Measurements from ENCODE around the gene CCDC158. TPM values are rescaled to one million over a fixed set of nuclear protein-coding genes. Genes with fewer than 3 reads are reported as not detected.
"Not testable (repeated sequence)": the region's sequence is repeated elsewhere in the genome, so short reads cannot be mapped to it uniquely, and the experiment has no call there.

Gene CCDC158
- polyA plus RNA-seq, 2 of the 4 experiments (the other 2 are of a cell fraction) = 0.06 TPM; not detected in 1

GRCh38 chr4:76457885-76458284 is 36.9 kb upstream of the CCDC158 start:
- ChIA-PET POLR2A (no interaction called here), CTCF (interaction anchor here (0.6 kb wide), 1 partner anchor 36 kb away, joined by 3 read pairs; no protein-coding TSS in a partner anchor)
- Histone ChIP-seq H3K4me1 (no peaks in the 10 kb centered on the region), H3K4me3 (no peak overlapping the region), H3K4me2 (no peak overlapping the region), H3K9me3 (no peaks in the 10 kb centered on the region), H3K27ac (no peak overlapping the region)
- WGBS (ENCODE audit: missing lambda C conversion rate) = 75% methylated on average over 6 of the region's 7 CpGs
- FAIRE-seq (no peak), ATAC-seq (no peak), DNase-seq (ENCODE audit: low read depth in 1 of 2, low spot score in 1 of 2) (no peak)
- TF ChIP-seq RAD21 (conservative IDR thresholded peaks at IDR 0.05 in 1 of 2, IDR thresholded peaks at IDR 0.05 in 1 of 2) (no peak), SMC3 (IDR thresholded peaks at IDR 0.05) (no peak), BCL3 (IDR thresholded peaks at IDR 0.05) (no peak), NR3C1 (IDR thresholded peaks at IDR 0.05) (no peak), CHD4 (IDR thresholded peaks at IDR 0.05; ENCODE audit: borderline replicate concordance) (no peak), PHF8 (IDR thresholded peaks at IDR 0.05; ENCODE audit: borderline replicate concordance, low read depth) (no peak)

GRCh38 chr4:76454073-76454472 is 33.1 kb upstream of the CCDC158 start:
- FAIRE-seq; H3K9me3 ChIP-seq; H3K27ac ChIP-seq; H3K4me3 ChIP-seq; DNase-seq (ENCODE audit: low read depth in 1 of 2, low spot score in 1 of 2); H3K4me1 ChIP-seq; ATAC-seq; CTCF ChIA-PET; H3K4me2 ChIP-seq; POLR2A ChIA-PET: not testable (repeated sequence)
- WGBS (ENCODE audit: missing lambda C conversion rate) = 63% methylated on average over 6 of the region's 6 CpGs

- DNase-seq (ENCODE audit: low read depth in 1 of 2, low spot score in 1 of 2) = no peak
- no peak for TF ChIP-seq NR3C1 (IDR thresholded peaks at IDR 0.05)
- no peak for TF ChIP-seq POLR2A (IDR thresholded peaks at IDR 0.05; ENCODE audit: low read length)
- TF ChIP-seq HOXB5 (CRISPR knock-in tag; IDR thresholded peaks at IDR 0.05) = no peak
- TF ChIP-seq TP53 (CRISPR knock-in tag; IDR thresholded peaks at IDR 0.05) = no peak
- no peak for TF ChIP-seq CBX2 (IDR thresholded peaks at IDR 0.05; ENCODE audit: borderline replicate concordance, low read depth)
- TF ChIP-seq PBX3 (IDR thresholded peaks at IDR 0.05) = no peak
- no peak for TF ChIP-seq CBX8 (IDR thresholded peaks at IDR 0.05)
- no peak for TF ChIP-seq GATA3 (IDR thresholded peaks at IDR 0.05; ENCODE audit: borderline replicate concordance)
- no peak for TF ChIP-seq ESRRA (IDR thresholded peaks at IDR 0.05; ENCODE audit: borderline replicate concordance, low read length)
- no peak for TF ChIP-seq ZC3H11A (IDR thresholded peaks at IDR 0.05)
- TF ChIP-seq ZNF302 (CRISPR knock-in tag; IDR thresholded peaks at IDR 0.05) = no peak
- TF ChIP-seq HOXA7 (CRISPR knock-in tag; IDR thresholded peaks at IDR 0.05) = no peak
- CTCF ChIA-PET = no interaction called here
- Histone ChIP-seq H3K4me1 (no peaks in the 10 kb centered on the region), H3K27ac (no peak overlapping the region), H3K4me2 (no peak overlapping the region), H3K4me3 (no peak overlapping the region), H3K9me3 (no peaks in the 10 kb centered on the region)
- FAIRE-seq = no peak
- POLR2A ChIA-PET = no interaction called here
- ATAC-seq = no peak
- WGBS (ENCODE audit: missing lambda C conversion rate) = 24% methylated on average over 2 of the region's 2 CpGs
Measured at GRCh38 chr4:76453232-76453631, 32.3 kb upstream of the CCDC158 start.

- ATAC-seq = no peak
- DNase-seq (ENCODE audit: low read depth in 1 of 2, low spot score in 1 of 2) = no peak
- Histone ChIP-seq H3K27ac (no peak overlapping the region), H3K4me2 (no peak overlapping the region), H3K4me3 (no peak overlapping the region), H3K9me3 (no peaks in the 10 kb centered on the region), H3K4me1 (no peaks in the 10 kb centered on the region)
- 42% methylated on average over 2 of the region's 2 CpGs for WGBS (ENCODE audit: missing lambda C conversion rate)
- POLR2A ChIA-PET = no interaction called here
- FAIRE-seq = no peak
- CTCF ChIA-PET = no interaction called here
- TF ChIP-seq NPAS2 (CRISPR knock-in tag; IDR thresholded peaks at IDR 0.05; ENCODE audit: borderline replicate concordance) (no peak), MYC (IDR thresholded peaks at IDR 0.05; ENCODE audit: borderline replicate concordance, low read length) (no peak), ZNF302 (CRISPR knock-in tag; IDR thresholded peaks at IDR 0.05) (no peak), HES2 (IDR thresholded peaks at IDR 0.05) (no peak), ELK1 (IDR thresholded peaks at IDR 0.05; ENCODE audit: low read depth, low read length) (no peak), RNF2 (IDR thresholded peaks at IDR 0.05; ENCODE audit: borderline replicate concordance, low read depth) (no peak), ESRRA (IDR thresholded peaks at IDR 0.05; ENCODE audit: borderline replicate concordance, low read length) (no peak), TP53 (CRISPR knock-in tag; IDR thresholded peaks at IDR 0.05) (no peak), ZSCAN20 (CRISPR knock-in tag; IDR thresholded peaks at IDR 0.05) (no peak), BHLHE40 (IDR thresholded peaks at IDR 0.05; ENCODE audit: low read depth, low read length) (no peak), HOXA7 (CRISPR knock-in tag; IDR thresholded peaks at IDR 0.05) (no peak), HOXB13 (CRISPR knock-in tag; IDR thresholded peaks at IDR 0.05; ENCODE audit: low read depth) (no peak), ZC3H11A (IDR thresholded peaks at IDR 0.05) (no peak), HMGXB4 (CRISPR knock-in tag; IDR thresholded peaks at IDR 0.05; ENCODE audit: borderline replicate concordance) (no peak), NR3C1 (IDR thresholded peaks at IDR 0.05) (no peak), MAZ (IDR thresholded peaks at IDR 0.05; ENCODE audit: borderline replicate concordance, low read depth, low read length) (no peak)
Measured at GRCh38 chr4:76449833-76450232, 28.9 kb upstream of the CCDC158 start.

Measured in A549 (cell line).